GM21423 (cell line): Measurements from ENCODE around the gene HTR2B.
A peak's percentile ranks its signal among the peaks of the same experiment; 100 is the strongest.
"Not testable (repeated sequence)": the region's sequence is repeated elsewhere in the genome, so short reads cannot be mapped to it uniquely, and the experiment has no call there.

Source experiments
- ATAC-seq: cut with Tn5 transposase; IDR thresholded peaks from one replicate; pipeline ENCODE4 v1.9.1; 2021; ENCODE audit warnings: mild to moderate bottlenecking, moderate library complexity; ENCODE audit not compliant: unreplicated experiment

HTR2B gene

GRCh38 chr2:231134910-231135655 lies 10.2 kb upstream of the HTR2B start:
- ATAC-seq, result no peak

- no peak for ATAC-seq
Measured at GRCh38 chr2:231133365-231134099, 8.7 kb upstream of the HTR2B start.

GRCh38 chr2:231132129-231132528 lies 7.3 kb upstream of the HTR2B start:
- no peak for ATAC-seq

- ATAC-seq, result no peak
Measured at GRCh38 chr2:231130336-231131056, 5.7 kb upstream of the HTR2B start.

- ATAC-seq, result no peak
Measured at GRCh38 chr2:231129216-231129615, 4.4 kb upstream of the HTR2B start.

- ATAC-seq, result no peak
Measured at GRCh38 chr2:231128541-231128940, 3.7 kb upstream of the HTR2B start.

- no peak for ATAC-seq
Measured at GRCh38 chr2:231127936-231128335, 3.1 kb upstream of the HTR2B start.

- ATAC-seq, result no peak
Measured at GRCh38 chr2:231127480-231127879, 2.6 kb upstream of the HTR2B start.

- no peak for ATAC-seq
Measured at GRCh38 chr2:231126123-231126522, 1.3 kb upstream of the HTR2B start.

GRCh38 chr2:231123362-231123898 lies 1.4 kb downstream of the HTR2B start:
- no peak for ATAC-seq

- ATAC-seq, result no peak
Measured at GRCh38 chr2:231118614-231118942, 6.3 kb downstream of the HTR2B start.

GRCh38 chr2:231117922-231118613 lies 6.8 kb downstream of the HTR2B start:
- no peak for ATAC-seq

GRCh38 chr2:231117148-231117547 lies 7.7 kb downstream of the HTR2B start:
- ATAC-seq, result no peak

GRCh38 chr2:231115651-231116050 lies 9.2 kb downstream of the HTR2B start:
- no peak for ATAC-seq

GRCh38 chr2:231113489-231113888 lies 11.4 kb downstream of the HTR2B start:
- no peak for ATAC-seq

- ATAC-seq, result no peak
Measured at GRCh38 chr2:231111987-231112386, 12.9 kb downstream of the HTR2B start.

- ATAC-seq, result no peak
Measured at GRCh38 chr2:231110551-231110950, 14.3 kb downstream of the HTR2B start.

- ATAC-seq, result peak; percentile 70
Measured at GRCh38 chr2:231104115-231104713, 20.6 kb downstream of the HTR2B start.

- no peak for ATAC-seq
Measured at GRCh38 chr2:231102772-231103171, 22.1 kb downstream of the HTR2B start.

GRCh38 chr2:231100990-231101389 lies 23.9 kb downstream of the HTR2B start:
- no peak for ATAC-seq

GRCh38 chr2:231100321-231100720 lies 24.5 kb downstream of the HTR2B start:
- ATAC-seq, result not testable (repeated sequence)
